GM19324 (cell line): ENCODE data around the gene RPRML.

Experiments used
- ATAC-seq: cut with Tn5 transposase; IDR thresholded peaks from one replicate; pipeline ENCODE4 v1.9.1; 2021; ENCODE audit warnings: mild to moderate bottlenecking, moderate library complexity; ENCODE audit not compliant: unreplicated experiment, low FRiP score

Gene RPRML

GRCh38 chr17:46948544-46948943 lies 30.5 kb downstream of the RPRML start:
- no peak for ATAC-seq

DNA sequence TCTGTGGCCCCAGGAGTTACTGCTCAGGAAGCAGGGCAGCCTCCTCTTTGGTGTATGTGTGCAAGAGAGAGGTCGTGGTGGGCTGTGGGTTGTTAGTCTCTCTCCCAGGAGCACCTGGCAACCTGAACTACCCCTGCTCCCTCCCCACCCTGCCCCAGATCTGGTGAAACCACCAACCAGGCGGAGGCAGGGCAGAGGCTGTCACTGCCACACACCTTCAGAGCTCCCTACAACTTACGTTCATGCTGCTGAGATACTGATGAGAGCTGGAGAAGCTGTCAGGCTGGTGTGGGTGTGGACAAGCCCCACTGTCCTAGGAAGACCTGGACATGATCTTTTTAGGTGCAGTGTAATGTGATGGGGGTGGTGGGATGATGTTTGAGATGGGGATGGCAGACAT lies 31.8 kb downstream of the RPRML start:
- no peak for ATAC-seq

DNA sequence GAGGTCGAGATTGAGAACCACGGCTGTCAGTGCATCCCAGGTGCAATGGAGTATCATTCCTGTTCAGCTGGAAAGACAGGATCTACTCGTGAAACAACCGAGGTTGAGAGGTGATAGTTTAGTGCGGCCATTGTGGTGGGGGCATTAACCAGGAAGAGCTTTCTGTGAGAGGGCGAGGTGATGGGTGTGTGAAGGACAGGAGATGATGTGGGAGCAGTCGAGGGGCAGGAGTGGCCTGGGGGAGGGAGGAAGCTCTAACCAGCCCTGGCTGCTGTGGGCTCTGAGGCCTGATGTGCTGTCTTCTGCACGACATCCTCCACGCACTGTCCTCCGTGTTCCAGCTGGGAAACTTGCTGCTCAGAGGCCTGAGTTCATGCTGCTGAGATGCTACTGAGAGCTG lies 34.1 kb downstream of the RPRML start:
- ATAC-seq, result no peak

DNA sequence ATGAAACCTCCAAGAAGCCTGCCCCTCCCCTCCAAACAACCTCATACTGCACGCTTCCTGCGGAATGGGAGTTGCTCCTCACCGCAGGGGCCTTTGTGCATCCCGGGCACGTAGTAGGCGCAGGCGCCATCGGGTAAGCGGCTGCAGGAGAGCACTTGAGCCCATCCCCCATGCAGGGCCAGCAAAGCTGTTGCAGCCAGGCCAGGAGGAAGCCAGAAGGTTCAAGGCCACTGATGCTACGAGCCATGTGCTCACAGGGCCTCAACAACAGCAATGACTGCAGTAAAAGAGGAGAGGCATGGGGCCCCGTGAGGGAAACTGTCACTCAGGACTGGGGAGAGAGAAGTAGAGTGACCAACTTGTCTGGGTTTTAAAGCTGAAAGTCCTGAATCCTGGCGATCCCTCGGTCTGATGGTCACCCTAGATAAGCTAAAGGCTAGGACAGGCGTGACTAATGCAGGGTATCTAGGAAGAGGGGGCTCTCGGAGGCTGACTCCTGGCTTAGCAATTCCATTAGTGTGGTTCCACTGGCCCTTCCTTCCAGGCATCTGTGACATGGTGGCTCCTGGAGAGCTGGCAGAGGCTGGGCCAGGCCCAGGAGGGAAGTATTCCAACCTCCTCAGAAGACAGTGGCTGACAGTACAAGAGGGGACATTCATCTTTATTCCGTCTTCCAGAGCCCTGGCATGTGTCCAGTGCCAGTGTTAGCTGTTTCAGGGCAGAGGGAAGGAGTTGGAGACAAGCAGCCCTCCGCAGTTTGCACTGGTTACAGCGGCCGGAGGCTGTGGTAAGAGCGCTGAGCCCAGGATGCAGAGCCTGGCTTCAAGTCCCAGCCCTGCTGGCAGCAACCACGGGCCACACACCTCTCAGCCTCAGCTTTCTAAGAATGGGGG lies 35.3 kb downstream of the RPRML start:
- no peak for ATAC-seq

GRCh38 chr17:46943218-46943500 lies 35.9 kb downstream of the RPRML start:
- ATAC-seq, result no peak

DNA sequence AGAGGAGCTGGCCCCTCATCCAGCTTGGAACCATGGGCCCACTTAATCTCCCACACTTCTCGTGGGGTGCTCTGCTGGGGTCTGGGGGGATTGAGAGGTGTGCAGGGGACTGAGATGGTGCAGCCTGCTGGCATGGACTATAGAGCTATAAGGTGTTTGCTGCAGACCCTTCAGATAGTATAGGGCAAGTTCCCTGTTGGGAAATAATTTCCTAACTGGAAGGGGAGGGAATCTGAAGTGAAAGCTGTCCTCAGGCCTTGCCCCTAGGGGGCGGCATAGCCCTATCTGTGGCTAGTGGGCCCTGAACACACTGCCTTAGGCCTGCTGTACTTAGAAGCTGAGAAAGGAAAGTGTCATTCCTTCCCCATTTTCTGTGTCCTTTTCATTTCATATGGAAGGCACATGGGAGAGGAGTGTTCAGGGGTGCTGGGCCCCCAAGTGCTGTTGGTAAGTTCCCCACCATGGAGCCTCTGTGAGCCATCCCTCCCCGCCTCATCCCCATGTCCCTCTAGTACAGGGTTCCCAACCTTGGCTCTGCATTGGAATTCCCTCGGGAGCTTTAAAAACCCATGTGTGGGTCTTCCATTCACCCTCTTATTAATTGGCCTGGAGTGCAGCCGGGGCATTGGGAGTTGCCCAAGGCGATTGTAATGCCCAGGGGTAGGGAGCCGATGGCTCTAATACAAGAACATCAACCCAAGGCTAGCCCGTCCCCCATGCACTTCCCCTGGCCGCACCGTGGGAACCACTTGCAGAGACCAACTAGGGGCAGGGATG lies 36.4 kb downstream of the RPRML start:
- no peak for ATAC-seq

- no peak for ATAC-seq
Measured at GRCh38 chr17:46940692-46941404, 38.2 kb downstream of the RPRML start.

- no peak for ATAC-seq
Measured at GRCh38 chr17:46935658-46936266, 43.3 kb downstream of the RPRML start.

DNA sequence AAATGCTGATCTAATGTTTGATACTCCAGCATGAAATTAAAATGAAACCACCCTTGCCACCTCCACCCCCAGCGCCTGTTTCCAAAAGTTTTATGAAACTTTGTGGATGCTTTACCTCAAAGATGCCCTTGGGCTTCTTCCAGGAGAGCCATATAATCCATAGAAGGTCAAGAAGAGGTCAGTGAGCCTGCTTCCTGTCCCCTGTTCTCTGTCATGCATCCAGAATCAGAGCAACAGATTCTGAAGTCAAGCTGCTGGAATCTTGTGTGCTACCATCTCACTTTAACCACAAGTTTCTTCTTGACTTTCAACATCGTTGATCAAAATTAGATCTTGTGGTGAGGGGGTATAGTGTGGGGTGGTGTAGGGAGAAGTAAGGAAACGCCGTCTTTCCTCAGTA lies 47.5 kb downstream of the RPRML start:
- ATAC-seq, result no peak

- no peak for ATAC-seq
Measured at GRCh38 chr17:46930051-46930450, 49.0 kb downstream of the RPRML start.

GRCh38 chr17:46929413-46929812 lies 49.6 kb downstream of the RPRML start:
- no peak for ATAC-seq

DNA sequence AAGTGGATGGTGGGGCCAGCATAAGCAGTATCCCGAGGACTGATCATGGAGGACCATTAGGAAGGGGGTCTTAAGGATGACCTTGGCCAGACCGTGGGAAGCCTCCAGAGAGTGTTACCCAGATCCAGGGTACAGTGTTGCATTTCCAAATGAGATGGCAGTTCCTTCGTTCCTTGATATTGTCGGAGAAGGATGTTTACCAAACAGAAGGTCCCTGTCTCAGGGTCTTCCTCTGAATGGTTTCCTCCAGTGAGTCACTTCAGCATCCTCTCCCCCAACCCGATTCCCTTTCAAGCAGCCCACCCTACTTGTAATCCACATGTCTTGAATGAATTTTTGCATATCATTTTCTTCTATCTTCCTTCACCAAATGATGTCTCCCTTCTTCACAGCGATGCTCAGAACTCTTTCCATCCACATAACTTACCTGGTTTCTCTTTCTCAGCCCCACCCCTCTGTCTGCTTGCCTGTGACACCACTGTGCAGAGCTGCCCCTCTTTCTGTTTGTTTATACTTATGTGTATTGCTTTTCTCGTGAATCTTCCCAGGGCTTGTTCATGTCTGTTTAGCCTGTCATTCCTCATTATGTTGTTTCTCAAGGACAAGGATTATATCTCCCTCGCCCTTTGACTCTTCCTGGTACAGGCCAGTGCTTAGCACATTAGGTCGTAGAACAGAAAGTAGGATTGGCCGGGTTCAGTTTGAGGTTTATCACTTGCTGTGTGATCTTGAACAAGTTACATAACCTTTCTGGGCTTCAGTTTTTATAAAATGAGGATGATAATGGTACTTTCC lies 50.4 kb downstream of the RPRML start:
- ATAC-seq, result no peak
